ENCODE measurements around the gene RPL18.

Gene RPL18

DNA sequence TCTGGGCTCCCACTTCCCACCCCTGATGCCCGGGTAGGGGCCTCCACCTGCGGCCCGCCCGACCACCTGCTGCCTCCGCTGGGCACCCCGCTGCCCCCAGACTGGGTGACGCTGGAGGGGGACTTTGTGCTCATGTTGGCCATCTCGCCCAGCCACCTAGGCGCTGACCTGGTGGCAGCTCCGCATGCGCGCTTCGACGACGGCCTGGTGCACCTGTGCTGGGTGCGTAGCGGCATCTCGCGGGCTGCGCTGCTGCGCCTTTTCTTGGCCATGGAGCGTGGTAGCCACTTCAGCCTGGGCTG, 10.3 kb upstream of the RPL18 start:
- DNase-seq = no peak

DNA sequence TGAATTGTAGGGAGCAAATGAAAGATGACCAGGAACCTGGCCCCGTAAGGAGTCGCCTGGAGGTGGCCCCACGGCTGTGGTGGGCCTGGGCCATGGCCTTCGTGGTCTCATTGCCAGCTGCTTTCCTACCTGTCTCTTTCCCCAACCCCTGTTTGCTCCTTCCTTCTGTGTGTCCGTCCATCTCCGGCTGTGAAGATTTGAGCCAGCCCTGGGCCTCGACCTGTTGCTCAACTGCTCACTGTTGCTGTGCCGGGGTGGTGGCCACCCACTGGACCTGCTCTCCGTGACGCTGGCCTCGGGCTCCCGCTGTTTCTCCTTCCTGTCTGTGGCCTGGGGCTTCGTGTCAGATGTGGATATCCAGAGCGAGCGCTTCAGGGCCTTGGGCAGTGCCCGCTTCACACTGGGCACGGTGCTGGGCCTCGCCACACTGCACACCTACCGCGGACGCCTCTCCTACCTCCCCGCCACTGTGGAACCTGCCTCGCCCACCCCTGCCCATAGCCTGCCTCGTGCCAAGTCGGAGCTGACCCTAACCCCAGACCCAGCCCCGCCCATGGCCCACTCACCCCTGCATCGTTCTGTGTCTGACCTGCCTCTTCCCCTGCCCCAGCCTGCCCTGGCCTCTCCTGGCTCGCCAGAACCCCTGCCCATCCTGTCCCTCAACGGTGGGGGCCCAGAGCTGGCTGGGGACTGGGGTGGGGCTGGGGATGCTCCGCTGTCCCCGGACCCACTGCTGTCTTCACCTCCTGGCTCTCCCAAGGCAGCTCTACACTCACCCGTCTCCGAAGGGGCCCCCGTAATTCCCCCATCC, 9.7 kb upstream of the RPL18 start:
- DNase-seq = no peak

DNA sequence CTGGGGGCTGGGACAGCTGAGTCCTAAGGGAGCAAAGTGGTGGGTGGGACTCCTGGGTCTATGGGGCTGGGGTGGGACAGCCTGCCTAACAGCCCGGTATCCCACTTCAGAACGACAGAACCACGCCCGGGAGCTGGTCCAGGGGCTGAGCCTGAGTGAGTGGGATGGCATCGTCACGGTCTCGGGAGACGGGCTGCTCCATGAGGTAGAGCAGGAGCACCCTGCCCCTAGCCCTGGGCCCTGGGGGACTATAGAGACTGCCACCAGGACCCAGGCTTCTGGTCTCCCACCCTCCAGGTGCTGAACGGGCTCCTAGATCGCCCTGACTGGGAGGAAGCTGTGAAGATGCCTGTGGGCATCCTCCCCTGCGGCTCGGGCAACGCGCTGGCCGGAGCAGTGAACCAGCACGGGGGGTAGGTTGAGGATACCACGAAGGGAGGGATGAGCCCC, 8.9 kb upstream of the RPL18 start:
- no peak for DNase-seq

DNA sequence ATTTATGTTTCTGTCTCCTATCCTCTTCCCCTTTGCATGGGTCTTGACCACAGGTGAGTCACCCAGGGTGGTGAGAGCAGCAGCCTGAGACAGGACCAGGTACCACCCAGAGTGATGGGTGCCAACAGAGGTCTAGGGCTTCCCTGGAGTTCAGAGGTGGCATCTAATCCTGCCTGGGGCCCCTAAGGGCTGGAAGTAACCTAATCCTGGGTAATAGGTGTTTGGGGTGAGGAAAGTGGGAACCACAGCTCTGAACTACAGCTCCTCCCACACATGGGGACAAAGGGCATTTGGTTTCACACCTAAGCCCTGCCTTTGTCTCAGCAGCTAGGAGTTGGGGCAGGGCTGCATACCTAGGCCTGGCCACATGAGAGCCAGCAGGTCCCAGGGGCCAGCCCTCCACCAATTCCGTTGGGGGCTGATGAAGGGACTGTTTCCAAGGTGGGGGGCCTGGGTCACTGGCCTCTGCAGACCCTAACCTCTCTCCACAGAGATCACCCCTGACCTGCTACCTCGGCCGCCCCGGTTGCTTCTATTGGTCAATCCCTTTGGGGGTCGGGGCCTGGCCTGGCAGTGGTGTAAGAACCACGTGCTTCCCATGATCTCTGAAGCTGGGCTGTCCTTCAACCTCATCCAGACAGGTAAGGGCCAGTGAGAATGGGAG, 8.4 kb upstream of the RPL18 start:
- DNase-seq = no peak

DNA sequence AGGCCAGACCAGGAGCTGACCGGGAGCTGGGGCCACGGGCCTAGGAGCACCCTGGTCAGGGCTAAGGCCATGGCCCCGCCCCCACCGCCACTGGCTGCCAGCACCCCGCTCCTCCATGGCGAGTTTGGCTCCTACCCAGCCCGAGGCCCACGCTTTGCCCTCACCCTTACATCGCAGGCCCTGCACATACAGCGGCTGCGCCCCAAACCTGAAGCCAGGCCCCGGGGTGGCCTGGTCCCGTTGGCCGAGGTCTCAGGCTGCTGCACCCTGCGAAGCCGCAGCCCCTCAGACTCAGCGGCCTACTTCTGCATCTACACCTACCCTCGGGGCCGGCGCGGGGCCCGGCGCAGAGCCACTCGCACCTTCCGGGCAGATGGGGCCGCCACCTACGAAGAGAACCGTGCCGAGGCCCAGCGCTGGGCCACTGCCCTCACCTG, 6.9 kb upstream of the RPL18 start:
- DNase-seq = no peak

DNA sequence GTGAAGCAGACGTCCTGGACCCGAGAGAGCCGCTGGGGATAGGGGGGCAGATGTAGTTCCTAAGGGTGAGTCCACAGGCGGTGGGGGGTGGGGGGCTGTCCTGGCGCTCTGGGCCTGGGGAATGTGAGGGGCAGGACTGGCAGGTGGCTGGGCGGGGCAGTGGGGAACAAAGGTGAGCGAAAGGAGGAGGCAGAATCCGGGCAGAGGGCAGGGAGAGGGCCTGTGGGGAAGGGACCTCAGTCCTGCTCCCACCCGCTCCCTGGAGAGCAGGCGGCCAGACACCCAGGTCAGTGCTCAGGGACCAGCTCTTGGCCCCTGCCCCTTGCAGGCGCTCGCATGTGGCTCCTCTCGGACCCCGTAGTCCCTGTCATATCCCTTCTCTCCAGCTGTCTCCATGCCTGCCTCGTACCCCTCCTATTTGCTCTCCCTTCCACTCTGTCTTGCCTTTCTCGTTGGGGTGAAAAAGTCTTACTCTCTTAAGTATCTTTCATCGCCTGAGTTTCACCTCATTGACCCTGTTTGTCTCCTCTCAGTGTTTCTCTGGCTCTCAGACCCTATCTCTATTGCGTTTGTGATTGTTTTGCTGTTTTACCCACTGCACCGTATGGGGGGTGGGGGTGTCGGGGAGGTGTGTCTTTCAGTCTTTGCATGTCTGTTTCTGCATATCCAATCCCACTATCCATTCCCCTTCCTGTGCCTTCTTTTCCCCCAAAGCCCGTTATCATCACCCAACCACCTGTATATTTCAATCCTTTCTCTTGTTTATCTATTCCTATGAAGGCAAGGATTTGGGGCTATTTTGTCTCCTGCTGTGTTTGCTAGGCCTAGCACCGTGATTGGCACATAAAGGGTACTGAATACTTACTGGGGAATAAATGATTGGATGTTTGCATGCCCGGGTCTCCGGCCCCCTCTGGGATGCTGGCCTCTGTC, 6.1 kb upstream of the RPL18 start:
- no peak for DNase-seq

DNA sequence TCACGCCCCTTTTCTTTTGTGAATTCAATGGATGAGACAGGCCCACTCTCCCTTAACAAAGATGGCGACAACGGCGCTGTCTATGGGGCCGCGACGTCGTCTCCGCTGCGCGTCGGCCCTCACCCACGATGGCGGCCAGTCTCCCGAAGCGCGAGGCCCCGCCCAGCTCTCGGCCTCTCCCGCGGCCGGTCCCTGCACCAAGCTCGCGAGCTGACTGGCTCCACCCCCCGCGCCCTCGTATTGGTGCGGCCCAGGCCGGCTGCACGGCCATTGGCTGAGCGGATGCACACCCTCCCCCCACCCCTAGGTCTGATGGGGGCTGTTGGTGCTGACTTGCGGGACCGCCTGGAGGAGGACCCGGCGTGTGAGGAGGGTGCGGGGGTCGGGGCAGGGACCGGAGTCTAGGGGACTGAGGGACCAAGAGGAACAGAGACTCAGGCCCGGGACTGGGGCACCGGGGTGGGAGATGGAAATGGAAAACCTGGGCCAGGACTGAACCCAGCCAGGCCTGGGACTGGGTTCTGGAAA, 5.2 kb upstream of the RPL18 start:
- peak; percentile 97 for DNase-seq

DNA sequence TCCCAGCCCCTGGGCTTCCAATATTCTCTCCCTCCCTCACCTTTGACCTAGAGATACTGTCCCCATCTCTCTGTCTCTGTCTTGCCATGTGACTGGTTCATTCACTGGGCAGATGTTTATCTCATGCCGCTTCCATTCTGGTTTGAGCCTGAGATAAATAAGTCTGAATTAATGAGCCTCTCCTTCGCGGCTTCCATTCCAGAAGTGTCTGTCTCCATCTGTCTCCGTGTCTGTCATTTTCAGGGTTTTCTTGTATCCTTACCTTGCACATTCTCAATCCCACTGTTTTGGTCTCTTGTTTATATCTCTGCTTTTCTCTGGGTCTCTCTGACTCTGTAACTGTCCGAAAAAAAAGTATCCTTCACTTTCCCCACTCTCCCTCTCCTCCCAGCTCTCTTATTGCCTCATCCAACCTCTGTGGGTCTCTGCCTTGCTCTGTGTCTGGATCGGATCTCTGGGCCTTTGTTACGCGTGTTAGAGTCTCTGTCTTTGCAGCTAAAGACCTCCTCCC, 4.6 kb upstream of the RPL18 start:
- peak; percentile 57 for DNase-seq

DNA sequence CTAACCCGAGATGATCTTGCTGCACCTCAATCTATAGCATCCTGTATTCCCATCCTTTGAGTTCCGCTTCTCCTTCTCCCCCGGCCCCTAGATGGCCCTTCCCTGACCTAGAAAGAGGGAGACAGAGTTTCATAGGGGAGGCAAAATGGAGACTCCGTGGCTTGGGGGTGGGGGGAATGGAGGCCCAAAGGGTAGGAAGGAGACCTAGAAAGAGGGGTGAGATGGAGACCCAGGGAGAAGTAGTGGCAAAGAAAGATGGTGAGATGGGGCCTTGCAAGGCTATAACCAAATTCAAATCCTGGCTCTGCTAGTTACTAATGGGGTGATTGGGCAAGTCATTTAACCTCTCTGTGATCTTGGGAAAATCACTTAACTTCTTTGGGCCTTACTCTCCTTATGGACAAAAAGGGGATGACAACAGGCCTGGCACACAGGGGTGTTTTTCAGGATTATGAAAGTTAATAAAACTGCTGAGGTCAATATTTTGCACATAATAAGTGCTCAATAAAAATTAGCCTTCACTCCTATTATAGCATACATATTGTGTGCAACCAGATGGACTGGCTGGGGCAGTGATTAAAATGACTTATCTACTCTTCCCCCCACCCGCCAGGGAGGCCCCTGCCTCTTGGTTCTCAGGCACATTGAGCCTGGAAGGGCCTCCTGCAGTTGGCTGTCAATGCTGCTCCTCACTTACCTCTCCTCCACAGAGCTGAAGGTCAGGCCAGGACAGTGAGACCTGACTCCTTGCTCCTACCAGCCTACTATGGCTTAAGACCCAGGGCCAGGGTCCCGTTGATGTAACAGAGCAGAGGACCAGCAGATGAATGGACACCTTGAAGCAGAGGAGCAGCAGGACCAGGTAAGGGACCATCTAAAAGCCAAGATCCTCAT, 961 bp upstream of the RPL18 start:
- DNase-seq = peak; percentile 60

DNA sequence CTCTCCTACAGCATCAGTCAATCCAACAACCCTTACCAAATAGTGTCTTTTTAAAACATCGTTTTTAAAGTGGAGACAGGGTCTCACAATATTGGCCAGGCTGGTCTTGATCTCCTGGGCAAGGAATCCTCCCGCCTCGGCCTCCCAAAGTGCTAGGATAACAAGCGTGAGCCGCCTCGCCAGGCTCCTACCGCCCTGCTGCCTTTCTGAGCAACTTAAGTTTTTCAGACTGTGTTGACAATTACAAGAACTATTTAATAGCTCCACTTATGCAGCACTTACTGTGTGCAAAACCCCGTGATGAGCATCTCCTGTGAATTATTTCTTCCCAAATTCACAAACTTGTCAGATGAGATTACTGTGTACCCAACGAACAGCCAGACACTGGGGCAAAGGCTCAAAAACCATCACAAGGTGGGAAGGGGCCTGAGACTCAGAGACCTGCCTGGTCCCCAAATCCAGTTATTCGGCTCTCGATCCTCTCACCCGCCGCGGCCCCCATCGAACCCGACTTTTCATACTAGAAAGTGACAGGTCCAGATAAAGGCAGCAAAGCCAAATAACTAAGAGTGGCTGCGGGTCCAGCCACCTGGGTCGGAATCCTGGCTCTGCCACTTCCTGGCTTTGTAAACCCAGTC, 581 bp downstream of the RPL18 start:
- DNase-seq = peak; percentile 22

DNA sequence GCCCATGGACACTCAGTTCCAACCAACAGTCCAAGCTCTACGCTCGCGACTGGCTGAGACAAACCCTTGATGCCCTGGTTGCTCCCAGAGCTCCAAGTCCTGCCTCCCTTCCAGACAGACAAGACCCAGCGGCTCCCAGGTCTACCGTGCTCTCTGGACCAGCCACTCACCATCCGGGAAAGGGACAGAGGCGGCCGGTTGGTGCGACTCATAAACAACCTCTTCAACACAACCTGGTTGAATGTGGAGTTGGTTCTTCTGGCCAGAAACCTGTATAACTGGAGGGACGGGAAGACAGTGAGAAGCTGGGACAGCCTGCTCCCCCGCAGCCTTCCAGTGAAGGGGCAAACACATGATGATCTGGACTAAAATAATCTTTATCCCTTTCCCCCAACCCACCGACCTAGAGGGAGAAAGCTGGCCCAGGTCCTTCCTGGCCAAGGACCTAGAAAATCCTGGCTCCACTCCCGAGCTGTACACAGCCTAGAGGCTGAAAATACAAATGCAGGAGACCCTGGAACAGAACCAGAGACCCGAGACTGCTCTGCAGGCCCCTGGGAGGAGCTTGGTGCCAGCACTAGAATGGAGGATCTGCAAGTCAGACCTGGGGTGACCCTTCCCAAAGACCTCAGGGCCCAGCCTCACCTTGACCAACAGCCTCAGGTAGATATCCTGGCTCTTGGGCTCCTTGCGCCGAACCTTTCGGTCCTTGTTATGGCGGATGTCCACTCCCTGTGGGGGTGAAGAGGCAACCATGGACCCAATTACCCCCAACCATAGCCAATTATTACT, 1.6 kb downstream of the RPL18 start:
- DNase-seq = no peak

DNA sequence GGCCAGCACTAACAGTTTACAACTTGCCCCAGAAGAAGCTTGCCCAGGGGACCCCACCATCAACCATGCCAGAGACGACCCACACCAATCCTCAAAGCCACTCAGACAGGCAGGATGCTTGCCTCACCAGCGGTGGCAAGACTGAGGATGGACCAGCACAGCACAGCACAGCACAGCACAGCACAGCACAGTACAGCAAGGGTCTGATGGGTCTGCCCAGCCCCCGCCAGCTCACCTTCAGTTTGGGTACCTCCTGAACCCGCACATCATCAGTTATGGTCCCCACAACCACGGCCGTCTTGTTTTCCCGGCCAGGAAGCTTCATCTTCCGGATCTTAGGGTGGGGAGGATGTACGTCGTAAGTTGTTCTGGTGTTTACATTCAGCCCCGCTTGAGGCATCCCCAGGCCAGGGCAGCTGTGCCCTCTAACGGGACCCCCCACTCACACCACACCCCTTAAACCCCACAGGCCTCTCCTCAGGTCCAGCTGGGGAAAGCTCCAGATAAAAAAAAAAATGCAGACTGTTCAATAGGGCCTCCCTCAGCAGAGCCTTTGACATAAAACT, 2.4 kb downstream of the RPL18 start:
- DNase-seq = no peak

DNA sequence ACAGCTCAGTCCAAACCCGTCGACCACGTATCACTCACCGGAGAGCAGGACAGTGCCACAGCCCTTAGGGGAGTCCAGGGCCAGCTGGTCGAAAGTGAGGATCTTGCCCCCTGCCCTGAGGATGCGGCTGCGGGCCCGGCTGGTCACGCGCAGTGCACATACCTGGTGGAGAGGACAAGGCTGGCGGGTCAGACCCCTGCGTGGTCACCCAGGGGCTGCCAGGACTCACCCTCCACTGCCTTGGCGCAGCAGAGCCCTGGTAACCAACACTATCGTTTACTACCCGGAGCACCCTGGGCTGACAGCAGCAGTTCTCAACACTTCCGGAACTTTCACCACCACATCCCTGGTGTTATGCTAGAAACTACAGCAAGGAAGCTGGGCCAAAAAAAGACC, 2.9 kb downstream of the RPL18 start:
- DNase-seq = no peak

DNA sequence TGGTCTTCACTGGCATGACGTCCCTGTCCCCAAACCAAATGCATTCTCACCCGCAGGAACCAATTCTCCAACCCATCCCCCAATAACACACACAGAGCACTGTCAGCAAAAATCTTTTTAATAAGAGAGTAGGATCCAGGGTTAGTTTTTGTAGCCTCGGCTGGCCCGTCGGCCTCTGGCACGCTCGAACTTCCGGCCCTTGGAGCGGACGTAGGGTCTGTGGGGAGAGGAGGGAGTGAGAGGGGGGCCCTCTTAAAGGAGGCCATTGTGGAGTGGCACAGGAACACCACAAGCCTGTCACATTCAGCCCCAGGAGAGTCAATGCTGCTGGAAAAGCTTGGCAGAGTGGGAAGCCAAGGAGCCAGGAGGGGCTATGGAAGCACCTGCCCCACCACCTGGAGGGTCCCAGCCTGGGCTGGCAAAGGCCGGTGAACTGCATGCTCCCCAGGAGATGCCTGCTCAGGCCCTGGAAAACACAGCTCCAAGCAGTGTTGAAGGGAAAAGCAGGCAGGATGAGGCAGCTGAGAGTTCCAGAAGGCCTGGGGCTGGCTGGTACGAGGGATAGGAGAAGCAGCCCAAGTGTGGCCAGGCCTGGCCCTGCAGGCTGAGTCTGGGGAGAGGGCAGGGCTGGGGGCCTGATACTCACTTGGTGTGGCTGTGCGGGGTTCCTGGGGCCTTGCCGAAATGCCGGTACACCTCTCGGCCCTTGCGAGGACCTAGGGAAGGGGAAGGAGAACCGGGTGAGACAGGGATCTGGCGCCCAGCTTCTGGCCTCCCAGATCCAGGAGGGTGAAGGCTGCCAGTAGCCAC, 3.5 kb downstream of the RPL18 start:
- DNase-seq = no peak

DNA sequence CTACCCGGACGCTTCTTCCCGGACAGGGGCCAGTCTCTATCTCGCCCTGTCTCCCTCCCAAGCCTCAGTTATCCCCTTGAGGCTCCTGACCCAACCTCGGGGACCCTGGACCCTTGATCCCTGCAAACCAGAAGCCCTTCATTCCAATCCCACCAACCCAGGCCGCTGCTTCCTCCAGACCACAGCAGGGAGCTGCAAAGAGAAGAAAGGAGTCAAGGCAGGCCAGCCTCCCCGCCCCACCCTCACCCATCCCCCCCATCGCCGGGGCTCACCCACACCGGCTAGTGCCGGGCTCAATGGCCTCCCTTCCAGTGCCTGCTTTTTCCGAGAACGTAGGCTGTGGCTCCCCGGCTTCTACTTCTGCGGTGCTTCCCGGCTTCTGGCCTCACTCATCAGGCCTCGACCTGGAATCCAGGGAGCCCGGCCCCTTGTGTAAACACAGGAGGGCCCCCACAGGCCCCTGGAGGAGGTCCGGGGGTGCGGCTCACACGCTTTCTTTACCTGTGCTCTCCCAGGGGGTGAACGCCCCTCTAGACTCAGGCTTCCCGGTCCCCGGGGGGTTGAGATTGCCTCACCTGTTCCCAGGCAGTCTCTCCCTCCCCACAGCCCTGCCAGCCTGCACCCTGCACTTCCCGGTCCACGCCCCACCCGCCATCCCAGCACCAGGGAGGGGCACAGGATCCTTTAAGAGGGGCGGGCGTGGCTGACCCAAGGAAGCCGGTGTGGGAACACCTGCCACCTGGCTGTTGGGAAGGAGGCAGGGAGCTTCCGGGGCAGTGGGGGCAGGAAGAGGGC, 4.3 kb downstream of the RPL18 start, which contains the start of gene FAM83E:
FAM83E (minus strand) TSS at position 641 of the 795 bp plus-strand sequence. CDS start 1,704 bp downstream, outside the sequence.
- no peak for DNase-seq

DNA sequence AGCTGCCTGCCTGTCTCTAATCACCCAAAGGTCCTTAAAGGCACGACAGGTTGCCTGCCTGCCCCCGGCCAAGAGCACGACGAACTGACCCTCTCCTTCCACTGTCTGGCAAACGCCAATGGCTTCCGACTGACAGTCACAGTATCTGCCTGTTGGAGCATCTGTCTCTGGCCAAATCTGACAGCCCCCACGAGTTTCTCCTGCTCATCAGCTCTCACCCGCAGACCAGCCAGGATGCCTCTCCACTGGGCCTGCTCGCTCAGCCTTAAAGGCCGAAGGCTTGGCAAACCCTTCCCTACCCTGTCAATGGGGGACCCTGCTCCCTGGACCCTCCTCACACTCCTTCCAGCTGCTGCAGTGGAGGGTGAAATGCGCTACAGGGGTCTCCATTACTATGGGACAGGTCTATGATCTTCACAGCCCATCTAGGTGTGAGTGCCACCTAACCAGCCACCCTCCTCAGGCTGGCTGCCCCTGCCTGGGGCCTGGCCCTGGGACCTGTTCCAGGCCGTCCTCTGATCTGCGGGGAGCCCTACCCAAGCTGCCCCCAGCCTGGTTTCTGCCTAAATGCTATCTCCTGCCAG, 5.0 kb downstream of the RPL18 start:
- DNase-seq = no peak

DNA sequence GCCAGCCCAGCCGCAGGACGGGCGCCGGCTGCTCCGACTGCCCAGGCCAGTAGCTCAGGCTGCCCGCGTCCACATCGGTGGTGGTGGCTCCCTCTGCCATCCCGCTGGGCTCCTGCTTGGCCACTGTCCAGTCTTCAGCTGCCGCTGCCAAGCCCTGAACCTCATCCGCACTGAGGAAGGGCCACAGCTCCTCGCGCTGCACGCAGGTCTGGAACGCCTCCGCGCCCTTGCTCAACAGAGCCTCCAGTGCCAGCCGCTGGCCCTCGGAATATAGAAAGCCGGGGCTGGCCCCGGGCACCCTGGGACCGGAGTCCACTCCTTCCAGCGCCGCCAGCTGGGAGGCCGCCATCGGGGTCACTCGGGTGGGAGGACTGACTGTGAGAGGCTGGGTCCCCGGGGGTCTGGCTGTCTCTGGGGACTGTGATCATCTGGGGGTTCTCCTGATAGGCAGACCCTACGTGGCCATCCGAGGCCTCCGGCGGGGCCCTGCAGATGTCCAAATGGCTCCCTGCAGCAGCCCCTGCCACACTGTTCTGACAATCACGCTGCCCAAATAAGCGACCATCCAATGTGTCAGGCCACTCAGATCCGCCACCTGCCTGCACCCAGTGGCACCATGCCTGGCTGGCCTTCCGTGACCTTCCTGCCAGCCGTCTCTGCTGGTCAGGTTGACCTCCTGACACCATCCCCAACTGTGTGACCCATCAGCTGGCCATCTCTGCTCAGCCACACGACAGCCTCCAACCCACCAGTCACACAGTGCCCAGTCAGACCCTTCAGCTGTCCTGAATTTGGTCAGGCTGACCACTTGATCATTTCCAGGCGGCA, 5.7 kb downstream of the RPL18 start:
- no peak for DNase-seq

Measured in hematopoietic multipotent progenitor cell treated with erythropoietin and hydrocortisone succinate and interleukin-3 and kit ligand, for 8 days (in vitro differentiated cells).